ENCODE measurements around the gene BUD23.
"Not testable (repeated sequence)": the region's sequence is repeated elsewhere in the genome, so short reads cannot be mapped to it uniquely, and the experiment has no call there.

Gene BUD23

DNA sequence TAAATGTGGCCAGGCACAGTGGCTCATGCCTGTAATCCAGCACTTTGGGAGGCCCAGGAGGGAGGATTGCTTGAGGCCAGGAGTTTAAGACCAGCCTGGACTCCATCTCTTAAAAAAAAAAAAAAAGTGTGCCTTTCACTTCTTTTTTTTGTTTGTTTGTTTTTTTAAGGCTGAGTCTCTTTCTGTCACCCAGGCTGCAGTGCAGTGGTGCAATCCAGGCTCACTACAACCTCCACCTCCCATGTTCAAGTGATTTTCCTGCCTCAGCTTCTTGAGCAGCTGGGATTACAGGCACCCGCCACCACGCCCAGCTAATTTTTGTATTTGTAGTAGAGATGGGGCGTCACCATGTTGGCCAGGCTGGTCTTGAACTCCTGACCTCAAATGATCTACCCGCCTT lies 38.8 kb downstream of the BUD23 start:
- DNase-seq, result not testable (repeated sequence)

DNA sequence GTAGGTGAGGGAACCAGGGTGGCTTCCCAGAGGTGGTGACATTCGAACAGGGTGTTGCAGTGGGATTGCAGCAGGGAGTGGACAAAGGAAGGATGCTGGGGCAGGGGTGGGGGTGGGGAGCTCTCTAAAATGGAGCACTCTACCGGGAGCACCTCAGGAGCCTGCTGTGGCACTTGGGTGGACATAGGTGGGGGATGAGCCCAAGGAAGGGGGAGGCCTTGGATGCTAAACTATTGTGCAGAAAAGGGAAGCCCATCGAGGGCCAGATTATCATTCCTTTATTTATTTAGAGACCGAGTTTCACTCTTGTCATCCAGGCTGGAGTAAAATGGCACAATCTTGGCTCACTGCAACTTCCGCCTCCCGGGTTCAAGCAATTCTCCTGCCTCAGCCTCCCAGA lies 39.4 kb downstream of the BUD23 start:
- no peak for DNase-seq

DNA sequence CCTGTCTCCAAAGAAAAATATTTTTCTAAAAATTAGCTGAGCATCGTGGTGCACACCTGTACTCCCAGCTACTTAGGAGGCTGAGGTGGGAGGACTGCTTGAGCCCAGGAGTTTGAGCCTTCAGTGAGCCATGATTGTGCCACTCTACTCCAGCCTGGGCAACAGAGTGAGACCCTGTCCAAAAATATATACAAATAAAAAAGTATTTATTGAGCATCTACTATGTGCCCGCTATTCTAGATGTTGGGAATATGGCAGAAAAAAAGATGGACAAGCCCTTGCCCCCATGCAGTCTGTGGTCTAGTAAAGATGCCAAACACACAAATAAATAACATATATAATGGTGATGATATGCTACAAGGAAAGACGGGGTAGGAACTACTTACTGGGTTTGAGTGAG lies 40.4 kb downstream of the BUD23 start:
- no peak for DNase-seq

DNA sequence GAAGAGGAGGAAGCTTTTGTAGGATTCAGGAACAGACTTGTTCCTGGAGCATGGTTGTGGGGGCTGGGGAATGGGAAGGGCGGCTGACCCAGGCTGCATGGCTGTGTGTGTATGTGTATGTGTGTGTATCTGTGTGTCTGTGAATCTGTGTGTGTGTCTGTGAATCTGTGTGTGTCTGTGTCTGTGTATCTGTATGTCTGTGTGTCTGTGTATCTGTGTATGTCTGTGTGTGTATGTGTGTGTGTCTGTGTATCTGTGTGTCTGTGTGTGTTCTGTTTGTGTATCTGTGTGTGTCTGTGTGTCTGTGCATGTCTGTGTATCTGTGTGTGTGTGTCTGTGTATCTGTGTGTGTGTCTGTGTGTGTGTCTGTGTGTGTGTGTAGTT lies 42.7 kb downstream of the BUD23 start:
- DNase-seq, result no peak

DNA sequence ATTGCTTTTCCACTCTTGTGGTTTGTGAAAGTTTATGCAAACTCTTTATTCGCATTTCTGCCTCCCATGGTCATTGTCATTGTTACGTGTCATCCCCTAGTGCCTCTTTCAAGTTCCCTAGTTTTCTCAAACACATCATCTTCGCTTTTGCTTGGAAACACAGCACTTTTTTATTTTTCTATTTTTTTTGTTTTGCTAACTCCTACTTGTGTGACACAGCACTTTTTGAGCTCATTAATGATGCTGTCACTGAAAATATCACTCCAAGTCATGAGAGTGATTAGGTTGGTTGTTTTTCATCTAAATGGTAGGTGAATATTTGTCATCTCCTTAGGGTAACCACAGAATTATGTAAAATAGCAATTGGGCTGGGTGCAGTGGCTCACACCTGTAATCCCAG lies 44.6 kb downstream of the BUD23 start:
- DNase-seq, result no peak

DNA sequence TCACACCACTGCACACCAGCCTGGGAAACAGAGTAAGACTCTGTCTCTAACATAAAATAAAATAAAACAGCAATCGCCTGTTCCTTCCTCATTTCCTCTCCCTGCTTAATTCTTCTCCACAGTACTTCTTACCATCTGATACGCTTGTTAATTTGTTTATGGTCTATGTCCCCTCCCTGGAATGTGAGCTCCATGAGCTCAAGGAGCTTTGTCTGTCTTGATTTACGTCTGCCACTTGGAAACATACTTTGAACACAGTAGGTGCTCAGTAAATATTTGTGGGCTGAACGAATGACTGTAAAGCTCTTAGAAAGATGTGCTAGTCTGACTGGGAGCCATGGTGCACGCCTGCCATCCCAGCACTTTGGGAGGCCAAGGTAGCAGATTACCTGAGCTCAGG lies 45.2 kb downstream of the BUD23 start:
- no peak for DNase-seq

DNA sequence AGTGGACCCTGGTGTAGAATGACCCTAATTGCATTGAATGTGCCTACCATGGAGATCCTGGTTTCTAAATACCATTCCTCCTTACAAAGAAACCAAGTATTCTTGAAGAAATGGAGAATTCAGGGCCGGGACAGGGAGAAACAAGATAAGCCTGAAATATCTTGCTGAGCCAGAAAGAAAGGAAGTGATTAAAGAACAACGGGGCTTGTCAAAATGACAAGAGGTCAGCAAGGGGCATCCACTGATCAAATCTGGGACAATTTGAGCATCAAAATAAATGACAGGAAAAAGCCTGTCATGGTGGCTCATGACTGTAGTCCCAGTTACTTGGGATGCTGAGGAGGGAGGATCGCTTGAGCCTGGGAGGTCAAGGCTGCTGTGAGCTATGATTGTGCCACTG lies 47.1 kb downstream of the BUD23 start:
- no peak for DNase-seq

DNA sequence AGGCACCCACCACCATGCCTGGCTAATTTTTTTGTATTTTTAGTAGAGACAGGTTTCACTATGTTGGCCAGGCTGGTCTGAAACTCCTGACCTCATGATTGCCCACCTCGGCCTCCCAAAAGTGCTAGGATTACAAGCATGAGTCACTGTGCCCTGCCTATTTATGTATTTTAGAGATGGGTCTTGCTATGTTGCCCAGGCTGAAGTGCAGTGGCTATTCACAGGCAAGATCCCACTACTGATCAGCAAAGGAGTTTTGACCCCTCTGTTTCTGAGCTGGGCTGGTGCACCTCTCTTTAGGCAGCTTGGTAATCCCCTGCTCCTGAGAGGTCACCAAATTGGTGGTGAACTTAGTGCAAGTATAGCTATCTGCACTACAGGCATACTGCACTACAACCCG lies 49.0 kb downstream of the BUD23 start:
- no peak for DNase-seq

DNA sequence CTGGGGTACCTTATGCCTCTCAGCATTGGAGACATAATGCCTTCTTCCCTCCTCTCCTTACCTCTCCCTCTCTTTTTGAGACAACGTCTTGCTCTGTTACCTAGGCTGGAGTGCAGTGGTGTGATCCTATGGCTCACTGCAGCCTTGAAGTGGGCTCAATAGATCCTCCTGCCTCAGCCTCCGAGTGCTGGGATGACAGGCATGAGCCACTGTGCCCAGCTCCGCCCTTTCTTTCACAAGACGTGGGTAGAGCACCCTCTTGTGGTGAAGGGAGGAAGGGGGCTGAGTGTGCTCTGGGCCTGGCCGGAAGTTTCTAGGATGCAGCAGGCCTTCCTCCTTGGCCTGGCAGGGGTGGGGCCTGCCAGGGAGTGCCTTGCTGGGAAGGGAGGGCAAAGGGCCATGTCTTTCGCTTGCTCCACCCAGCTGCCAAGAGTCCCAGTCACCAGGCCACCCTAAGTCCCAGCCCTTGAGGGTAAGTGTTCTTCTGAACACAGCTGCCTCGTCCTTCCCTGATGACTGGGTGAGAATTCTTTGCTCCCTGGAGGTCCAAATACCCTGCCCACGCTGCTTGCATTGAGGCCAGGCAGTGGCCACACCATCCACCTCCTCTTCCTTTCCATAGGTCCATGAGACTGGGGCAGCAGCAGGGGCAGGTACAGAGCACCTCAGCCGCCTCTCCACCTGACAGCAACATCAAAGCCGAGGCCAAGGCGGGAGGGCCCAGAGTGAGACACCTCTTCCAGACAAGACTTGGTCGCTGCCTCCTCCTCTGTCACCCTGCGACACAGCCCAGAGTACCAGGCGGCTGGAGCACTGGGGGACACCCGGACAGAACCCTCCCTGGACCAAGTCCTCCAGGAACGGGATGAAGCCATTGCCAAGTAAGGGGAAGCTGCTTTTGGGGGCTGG lies 51.5 kb downstream of the BUD23 start:
- peak; percentile 93 to 94 for DNase-seq

DNA sequence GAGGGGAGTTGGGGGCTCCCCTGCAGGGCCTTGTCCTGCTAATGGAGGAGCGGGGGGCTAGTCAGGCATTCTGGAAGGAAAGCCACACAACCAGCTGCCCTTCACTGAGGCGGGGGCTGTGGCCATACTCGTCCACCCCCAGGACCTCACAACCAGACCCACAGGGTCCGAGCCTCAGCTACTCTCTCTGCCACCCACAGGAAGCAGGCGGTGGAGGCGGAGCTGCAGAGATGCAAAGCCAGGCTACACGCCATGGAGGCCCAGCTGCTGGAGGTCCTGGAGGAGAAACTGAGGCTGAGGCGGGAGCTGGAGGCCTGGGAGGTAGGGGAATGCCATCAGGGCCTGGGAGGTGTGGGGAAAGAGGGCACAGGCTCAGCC lies 52.1 kb downstream of the BUD23 start:
- DNase-seq, result no peak

DNA sequence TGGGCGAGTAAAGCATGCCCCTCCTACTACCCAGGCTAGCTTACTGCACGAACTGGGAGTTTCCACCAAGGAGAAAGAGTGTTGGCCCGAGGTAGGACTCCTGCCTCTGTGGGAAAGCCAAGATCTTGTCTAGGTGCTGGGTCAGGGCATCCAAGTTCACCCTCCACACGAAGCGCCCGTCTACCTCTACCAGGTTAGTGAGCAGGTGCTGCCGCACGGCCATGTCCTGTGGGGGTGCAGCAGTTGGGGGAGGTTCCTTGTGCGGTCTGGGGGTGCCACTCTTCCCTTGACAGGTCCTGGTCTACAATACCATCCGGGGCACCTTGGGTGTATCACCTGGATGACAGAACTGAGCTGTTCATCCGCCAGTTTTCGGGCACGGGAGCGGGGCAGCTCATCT lies 53.5 kb downstream of the BUD23 start:
- no peak for DNase-seq

DNA sequence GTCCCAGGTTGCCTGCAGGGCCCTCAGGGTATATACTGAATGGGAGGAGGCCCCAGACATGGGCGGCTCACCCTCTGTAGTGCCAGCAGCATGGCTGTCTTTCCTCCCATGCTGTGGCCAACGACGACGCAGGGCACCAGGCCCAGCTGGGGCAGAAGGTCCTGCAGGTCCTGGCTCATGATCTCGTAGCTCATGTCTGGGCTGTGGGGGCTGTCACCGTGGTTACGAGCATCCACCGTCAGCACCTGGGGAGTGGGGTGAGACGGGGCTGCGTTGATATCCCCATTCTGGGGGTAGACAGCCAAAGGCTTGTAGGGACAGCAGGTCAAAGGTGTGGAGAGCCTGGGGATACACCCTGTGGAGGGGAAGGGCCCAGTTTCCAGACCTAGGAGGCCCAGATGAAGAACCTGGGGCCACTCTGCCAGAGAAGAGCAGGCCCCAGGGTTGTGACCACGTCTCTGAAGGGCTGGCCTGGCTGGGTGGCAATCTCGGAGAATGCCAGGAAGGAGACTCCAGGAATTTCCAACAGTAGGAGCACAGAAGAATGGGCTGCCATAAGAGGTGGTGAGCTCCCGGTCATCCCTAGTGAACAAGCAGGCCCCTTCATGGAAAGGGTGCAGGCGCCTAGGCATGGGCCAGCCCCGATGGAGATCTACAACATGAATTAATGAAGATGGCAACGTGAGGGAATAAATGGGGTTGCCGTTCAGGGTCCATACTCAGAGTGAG lies 54.3 kb downstream of the BUD23 start:
- no peak for DNase-seq

DNA sequence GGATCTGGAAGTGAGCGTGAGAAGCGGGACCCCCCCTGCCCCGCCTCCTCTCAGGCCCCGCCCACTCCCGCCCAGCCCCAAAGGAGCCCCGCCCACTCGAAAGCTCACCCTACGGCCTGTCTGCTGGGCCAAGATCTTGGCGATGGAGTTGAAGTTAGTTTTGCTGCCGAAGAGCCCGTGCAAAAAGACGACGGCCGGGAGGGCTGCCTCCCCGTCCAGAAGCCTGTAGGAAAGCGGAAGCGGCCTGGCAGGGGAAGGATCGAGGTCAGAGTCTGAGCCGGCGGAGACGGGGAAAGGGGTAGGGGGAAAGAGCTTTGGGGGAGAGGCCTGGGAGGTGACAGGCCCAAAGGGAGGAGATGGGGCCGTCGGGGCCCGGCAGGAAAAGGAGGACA lies 54.8 kb downstream of the BUD23 start:
- peak in 1 of 2 experiments; percentile 33 for DNase-seq

DNA sequence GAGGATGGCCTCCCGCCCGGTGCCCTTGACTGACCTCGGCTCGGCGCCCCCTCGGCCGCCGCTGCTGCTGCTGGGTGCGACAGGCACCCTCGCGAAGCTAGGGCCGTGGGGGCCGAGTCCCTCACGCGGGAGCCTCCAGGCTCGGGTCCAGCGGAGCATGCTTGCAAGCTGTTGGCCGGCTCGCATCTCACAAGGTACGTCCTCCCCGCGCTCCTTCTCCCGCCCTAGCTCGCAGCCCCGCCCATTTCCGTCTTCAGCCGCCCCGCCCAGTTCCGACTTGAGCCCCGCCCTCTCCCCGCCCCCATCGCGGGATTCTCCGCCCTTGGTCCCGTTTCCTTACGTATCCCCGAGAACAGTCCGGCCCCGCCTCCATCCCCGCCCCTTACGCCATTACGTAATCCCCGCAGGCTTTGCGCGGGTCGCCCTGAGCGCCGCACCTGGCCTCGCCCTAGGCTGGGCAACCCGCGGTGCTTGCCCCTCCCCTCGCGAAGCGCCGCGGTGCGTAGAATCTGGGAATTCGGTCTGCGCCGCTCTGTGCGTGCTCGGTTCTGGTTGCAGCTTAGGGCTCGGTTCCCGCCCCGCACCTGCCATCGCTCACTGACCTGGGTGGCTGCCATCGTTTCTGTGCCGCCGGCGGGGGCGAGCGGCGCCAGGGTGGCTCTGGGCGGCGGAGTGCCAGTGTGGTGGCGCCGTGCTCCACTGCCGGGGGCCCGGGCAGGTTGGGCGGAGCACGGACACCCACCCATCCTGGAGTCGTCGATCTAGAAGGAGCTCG lies 55.4 kb downstream of the BUD23 start, which contains the start of gene ABHD11:
Gene ABHD11 (minus strand): TSS at position 191 of the 775 bp plus-strand sequence. CDS start 32 bp downstream, at position 159.
- peak; percentile 98 for DNase-seq

DNA sequence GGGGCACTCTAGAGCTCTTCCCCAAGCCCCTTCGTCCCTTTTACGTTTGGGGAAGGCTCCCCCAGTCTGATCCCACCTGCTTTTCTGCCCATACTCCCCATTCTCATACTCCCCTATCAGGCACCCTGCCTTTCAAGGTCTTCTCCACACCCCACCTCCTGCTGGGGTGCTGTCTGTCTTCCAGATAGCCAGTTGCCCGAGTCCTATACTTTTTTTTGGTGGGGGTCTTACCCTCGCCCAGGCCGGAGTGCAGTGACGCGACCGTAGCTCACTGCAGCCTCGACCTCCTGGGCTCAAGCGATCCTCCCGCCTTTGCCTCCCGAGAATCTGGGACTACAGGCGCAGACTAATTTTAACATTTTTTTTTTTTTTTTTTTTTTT lies 56.0 kb downstream of the BUD23 start:
- no peak for DNase-seq

DNA sequence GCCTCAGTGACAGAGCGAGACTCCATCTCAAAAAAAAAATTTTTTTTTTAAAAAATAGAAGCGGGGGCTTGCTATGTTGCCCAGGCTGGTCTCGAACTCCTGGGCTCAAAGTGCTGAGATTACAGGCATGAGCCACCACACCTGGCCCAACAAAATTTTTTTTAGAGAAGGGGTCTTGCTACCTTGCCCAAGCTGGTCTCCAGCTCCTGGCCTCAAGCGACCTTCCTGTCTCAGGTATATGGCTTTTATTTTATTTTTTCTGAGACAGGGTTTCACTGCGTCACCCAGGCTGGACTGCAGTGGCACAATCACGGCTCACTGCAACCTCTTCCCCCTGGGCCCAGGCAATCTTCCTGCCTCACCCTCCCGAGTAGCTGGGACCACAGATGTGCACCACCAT lies 56.8 kb downstream of the BUD23 start:
- no peak for DNase-seq

DNA sequence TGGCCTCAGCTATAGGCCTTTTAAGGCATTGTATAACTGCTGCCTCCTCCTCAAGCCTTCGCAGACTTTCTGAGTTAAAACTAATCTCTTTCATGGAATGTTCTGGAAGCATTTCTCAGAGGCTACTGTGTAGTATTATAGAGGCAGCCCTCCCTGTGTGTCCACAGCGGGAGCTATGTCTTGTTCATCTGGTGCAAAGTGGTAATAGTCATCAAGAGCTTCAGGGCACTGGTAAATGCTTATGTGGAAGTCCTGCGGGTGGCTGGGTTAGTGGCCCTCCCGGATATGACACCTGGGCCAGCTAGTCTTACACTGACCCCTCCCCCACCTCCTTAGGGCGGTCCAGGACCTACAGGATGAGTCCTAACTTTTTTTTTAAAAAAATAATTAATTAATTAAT lies 57.4 kb downstream of the BUD23 start:
- no peak for DNase-seq

DNA sequence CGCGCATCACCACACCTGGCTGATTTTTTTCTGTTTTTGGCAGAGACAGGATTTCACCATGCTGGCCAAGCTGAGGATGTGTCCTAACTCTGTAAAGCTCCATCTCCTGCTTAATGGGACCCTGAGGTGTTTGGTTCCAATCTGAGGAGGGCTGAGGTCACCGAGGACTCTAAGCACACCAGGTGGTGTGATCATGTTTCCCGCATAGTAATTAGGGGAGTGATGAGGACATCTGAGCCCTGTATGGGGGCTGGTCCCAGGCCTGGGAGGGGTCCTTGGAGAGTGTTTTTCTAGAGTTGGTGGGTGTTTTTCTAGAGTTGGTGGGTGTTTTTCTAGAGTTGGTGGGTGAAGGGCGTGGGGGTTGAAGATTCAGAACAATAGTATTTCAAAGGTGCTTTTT lies 58.2 kb downstream of the BUD23 start:
- DNase-seq, result peak; percentile 37 to 64

DNA sequence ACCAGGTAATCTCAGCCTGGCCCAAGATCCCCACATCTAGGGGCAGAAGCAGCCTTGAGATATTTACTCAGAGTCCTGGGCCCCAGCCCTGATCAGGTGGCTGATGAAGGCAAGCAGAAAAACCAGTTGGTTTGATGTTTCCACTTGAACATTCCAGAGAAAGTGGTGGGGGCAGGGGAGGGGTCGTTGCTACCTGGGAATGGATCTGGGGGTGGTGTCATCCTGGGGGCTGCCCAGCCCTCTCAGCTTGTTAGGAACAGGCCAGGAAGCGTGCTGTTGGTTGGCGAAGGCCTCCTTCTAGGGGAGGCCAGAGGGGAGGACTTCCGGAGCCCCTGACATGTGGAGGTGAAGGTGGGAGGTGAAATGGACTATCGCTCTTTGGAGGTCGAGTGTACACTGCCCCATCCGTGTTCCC lies 58.9 kb downstream of the BUD23 start:
- DNase-seq, result no peak

DNA sequence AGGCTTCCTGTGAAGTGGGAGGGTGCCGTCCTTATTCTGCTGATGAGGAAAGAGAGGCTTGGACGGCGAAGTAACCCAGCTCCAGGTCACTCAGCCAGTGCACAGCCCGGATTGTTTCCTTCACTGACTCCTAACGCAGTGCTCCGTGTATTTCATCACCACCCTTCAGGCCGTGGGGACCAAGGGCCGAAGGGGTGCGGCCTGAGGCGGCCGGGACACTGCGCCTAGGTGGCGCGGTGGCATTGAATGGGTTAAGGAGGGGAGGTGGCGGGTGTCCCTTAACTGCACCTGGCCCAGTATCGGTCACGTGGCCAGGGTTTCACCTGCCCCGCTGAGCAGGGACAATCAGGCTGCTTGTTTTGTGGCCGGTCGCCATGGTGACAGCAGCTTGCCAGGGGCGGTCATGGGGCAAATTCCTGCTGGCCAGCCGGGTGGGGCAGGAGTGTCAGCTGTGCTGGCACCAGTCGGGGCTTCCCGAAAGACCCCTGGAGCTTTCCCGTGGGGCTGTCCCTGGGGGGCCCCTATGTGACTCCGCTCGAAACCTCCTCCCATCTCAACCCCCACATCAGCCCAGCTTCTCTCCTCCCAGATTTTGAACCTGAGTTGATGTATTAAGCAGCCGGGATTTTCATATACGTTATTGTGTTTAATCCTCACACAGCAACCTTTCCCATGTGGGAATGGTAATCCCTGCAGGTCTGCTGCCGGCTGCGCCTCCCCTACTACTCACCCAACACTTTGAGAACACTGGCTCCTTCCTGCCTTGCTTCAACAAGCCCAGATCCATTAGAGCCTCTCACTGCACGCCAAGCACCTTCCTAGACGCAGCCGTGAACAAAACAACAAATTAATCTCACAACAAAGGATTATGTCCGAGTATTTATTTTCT lies 59.6 kb downstream of the BUD23 start:
- DNase-seq, result peak; percentile 97 to 99

DNA sequence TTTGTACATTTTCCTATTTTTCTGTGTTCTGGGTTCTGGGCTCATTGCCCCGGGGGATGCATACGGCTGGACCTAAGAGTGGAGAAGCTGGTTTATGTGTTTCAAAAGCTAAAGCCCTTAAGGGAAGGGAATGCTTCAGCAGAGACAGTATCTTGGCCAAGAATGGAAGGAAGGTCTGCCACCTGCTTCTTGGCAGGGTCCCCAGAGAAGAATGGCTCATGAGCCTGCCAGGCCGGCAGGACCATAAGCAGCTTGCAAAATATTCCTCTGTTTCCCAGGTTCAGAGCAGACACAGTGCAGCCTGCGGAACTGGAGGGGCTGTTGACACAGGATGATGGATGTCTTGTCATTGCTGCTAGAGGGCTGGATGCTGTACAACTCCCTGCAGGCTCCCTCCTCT lies 63.0 kb downstream of the BUD23 start:
- DNase-seq, result no peak

All from NCI-H187 (cell line).